T follicular helper cell (primary cell): ENCODE data around the gene GPR39.
"Not testable (repeated sequence)": the region's sequence is repeated elsewhere in the genome, so short reads cannot be mapped to it uniquely, and the experiment has no call there.

Experiments used
- DNase-seq: peaks from one replicate; pipeline ENCODE4 v3.0.0-alpha.2; 2020; ENCODE audit warnings: low read depth

Gene GPR39

DNA sequence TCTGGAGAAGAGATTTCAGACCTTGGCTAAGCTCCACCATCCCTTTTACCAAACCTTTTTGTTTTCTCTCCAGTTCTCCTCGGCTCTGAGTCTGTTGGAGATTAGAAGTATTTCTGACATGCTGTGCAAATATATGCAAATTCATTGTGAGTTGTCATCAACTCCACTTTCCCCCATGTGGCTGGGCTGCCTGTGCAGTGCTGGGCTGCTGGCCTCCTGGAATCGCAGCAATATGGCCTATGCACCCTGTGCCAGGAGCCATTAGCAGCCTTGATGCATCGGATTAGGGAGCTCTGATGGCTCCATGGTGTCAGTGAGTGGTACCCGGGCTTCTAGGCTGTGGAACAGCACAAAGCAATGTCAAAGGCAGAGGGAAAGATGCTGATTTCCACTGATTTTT lies 80.0 kb downstream of the GPR39 start:
- no peak for DNase-seq

DNA sequence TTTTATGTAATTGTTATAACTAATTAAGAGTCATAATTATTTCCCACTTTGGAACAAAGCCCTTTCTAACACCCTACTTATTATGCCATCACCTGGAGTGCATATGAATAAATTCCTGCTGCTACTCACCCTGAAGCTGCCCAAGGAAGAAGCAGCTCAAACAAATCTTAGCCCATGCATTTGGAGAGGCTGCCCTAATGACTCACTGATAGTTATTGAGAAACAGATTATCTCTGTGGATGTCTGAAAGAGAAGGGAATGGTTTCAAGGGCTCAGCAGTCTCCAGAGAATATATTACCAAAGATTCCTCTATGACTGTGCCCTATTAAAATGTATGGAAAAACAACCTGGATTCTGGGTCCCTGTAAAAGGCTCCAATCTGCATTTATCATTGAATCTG lies 81.0 kb downstream of the GPR39 start:
- no peak for DNase-seq

DNA sequence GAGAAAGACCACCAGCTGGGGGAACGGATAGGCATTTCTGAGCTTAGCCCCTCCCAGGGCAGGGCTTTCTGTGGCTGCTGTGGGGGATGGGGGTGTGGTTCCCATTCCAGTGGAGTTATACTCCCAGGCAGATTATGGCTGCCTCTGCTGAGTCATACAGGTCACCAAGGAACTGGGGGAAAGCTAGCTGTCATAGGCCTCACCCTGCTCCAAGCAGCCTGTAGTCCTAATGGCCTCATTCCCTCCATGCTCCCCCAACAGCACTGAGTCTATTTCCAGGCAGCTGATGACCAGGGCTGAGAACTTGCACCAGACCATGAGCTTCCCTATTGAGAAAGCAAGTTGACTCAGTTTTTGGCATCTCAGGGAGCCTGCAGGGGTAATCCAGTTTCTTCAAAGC lies 87.1 kb downstream of the GPR39 start:
- DNase-seq, result no peak

DNA sequence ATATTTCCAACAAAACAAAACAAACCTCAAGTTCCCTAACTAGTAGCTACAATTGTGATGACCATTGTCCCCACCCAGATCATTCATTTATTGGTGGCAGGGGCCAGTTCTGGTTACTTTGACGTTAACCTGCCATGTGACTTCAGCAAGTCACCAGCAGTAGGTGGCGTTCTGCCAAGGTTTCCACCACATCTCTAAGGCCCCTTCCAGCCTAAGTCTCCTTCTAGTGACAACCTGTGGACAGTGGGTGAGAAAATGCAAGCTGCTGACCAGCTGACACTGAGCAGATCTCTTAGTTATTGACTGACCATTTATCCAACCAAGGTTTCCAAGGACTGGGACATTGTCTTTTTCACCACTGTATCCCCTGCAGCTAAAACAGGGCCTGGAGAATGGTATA lies 98.4 kb downstream of the GPR39 start:
- DNase-seq, result no peak

GRCh38 chr2:132517386-132517785 lies 100.8 kb downstream of the GPR39 start:
- DNase-seq, result no peak

- DNase-seq, result no peak
Observed at GRCh38 chr2:132518302-132518701, 101.7 kb downstream of the GPR39 start.

- no peak for DNase-seq
Observed at GRCh38 chr2:132519566-132519965, 103.0 kb downstream of the GPR39 start.

GRCh38 chr2:132521341-132521740 lies 104.7 kb downstream of the GPR39 start:
- no peak for DNase-seq

- no peak for DNase-seq
Observed at GRCh38 chr2:132522901-132523300, 106.3 kb downstream of the GPR39 start.

DNA sequence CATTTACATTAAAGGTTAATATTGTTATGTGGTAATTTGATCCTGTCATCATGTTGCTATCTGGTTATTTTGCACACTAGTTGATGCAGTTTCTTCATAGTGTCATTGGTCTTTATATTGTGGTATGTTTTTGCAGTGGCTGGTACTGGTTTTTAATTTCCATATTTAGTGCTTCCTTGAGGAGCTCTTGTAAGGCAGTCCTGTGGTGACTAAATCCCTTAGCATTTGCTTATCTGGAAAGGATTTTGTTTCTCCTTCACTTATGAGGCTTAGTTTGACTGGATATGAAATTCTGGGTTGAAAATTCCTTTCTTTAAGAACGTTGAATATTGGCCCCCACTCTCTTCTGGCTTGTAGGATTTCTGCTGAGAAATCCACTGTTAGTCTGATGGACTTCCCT lies 120.5 kb downstream of the GPR39 start:
- not testable (repeated sequence) for DNase-seq

DNA sequence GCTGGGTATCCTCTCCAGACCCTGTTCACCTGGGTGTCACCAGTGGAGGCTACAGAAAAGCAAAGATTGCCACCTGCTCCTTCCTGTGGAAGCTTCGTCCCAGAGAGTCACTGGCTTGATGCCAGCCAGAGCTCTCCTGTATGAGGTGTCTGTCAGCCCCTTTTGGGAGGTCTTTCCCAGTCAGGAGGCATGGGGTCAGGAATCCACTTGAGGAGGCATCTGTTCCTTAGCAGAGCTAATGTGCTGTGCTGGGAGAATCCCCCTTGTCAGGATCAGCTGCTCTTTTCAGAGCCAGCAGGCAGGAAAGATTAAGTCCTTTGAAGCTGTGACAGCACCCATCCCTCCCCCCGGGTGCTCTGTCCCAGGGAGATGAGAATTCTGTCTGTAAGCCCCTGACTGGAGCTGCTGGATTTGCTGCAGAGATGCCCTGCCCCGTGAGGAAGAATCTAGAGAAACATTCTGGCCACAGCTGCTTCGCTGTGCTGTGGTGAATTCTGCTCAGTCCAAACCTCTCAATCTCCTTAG lies 121.8 kb downstream of the GPR39 start:
- DNase-seq, result no peak

DNA sequence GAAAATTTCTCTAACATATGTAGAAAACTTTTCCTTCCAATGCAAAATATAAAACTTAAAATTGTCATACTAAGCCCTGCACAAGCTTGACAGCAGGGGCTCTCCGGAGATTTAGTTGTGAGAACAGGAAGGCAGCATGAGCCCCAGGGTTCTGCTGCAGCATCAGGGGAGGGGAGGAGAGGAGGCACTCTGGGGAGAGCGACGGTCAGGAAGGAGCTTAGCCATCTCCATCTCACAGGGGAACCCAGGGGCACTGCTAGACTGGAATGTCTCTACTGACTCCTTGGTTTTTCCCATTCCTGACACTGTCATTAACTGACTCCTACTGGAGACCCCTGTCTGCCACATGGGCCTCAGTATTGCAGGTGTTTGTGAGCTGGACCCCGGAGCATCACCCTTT lies 123.6 kb downstream of the GPR39 start:
- DNase-seq, result no peak

- no peak for DNase-seq
Observed at GRCh38 chr2:132542953-132543569, 126.5 kb downstream of the GPR39 start.

GRCh38 chr2:132544006-132544630 lies 127.5 kb downstream of the GPR39 start:
- no peak for DNase-seq

GRCh38 chr2:132547090-132547687 lies 130.6 kb downstream of the GPR39 start:
- DNase-seq, result no peak

DNA sequence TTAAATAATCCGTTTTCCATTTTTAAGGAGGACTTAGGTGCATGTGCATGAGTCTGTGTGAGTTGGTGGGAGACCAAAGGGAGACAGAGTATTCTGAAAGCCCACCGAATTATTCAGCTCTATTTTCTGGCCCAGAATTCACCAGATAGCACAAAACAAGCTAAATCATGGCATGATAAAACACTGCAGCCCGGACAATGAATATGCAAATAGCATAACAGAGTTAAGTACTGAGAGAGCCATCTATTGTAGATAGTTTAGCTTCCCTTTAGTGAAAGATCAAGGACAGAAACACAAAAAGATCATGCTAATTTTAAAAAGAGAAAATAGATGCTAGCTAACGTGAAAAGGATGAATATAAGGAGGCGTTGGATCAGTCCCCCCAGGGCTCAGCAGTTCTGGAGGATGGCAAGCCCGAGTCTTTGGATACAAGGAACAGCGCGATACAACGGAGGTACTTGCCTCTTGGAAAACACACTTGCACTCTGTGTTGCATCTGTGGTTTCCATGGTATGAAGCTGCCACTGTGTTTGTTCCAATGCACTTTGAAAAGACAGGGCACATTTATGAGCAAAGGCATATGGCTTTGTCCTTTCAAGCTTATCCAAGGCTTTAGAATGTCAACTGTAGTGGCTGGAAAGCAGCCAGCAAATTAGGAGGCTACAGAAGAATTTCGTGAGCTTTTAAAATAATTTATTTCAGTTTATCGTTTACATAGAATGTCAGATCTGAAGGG lies 133.5 kb downstream of the GPR39 start:
- DNase-seq, result no peak

DNA sequence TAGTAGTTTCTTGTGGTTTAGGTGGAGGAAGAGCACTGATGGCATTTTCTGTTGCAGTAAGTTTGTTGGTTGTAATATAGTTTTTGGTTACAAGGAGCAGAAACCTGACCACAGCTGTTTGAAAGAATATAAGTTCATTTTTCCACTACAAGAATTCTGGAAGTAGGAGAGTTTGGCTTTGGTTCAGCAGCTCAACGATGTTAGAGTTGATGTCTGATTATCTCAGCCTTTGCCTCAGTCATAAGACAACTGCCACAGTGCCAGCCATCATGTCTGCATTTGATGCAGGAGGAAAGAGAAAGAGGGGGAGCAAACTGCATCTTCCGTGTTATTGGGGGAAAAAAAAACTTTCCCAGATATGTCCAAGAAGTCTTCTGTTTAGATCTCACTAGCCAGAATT lies 134.3 kb downstream of the GPR39 start:
- no peak for DNase-seq

DNA sequence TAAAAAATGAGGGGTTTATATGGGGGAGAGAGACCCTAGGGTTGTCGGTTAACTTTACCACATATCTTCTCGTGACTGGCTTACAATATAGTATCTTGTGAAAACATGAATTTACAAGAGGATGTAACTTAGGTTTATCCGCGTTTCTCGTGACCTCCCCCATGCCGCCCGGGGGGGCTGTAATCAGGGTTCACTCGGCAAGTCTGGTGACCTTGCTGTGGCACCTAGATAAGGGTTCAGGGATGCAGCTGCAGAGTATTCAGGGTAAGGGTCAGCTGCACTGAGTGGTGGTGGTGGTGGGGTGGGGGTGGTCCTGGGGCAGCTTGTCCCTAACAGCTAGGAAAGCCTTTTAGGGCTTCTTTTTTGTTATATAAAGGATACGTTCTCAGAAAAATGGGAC lies 141.1 kb downstream of the GPR39 start:
- DNase-seq, result no peak

DNA sequence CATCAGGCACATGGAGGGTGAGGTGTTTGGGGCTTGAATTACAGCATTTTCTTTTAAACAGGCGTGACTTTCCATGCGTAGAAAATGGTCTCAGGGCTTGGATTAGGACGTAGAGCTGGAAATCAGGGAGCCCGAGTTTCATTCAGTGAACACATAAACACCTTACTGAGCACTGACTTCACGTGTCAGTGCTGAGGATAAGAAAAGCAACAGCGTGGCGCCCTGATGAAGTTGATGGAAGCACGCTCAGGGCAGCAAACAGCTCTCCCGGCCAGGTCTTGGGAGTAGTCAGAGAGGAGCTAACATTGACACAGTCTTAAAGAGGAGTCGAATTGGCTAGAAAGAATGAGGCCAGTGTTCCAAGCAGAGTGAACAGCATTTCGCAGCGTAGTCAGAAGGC lies 142.7 kb downstream of the GPR39 start:
- no peak for DNase-seq

DNA sequence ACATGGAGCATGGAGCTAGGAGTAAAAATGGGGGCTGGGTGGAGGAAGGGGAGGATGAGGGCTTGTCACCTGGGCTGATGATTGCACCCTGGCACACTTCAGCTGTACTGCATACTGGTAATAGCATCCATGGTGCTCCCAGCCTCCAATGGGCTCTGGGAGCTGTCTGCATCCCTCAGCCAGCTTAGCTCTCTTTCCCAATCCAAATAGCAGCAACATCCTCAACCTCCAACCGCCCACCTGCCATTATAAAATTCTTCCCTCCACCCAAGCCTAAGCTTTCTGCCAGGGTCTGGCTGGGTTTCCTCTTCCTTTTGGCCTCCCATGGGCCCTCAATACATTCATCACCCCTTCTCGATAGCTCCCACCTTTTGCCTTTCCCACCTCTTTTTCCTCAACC lies 143.3 kb downstream of the GPR39 start:
- DNase-seq, result no peak

- no peak for DNase-seq
Observed at GRCh38 chr2:132560562-132560961, 144.0 kb downstream of the GPR39 start.

DNA sequence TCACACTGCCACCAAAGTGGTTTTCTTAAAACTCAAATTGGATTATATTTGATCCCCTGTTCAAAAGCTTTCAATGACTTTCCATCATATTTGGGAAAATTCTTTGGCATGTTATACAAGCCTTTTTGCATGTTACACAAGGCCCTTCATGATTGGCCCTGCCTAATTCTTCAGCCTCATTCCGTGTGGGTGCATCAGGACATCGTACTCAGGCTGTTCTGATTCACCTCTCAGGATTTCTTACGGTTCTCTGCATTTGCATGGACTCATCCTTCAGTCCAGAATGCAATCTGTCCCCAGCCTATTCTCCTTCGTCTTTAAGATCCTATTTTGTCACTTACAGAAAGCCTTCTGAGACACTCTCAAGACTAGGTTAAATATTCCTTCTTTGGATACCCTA lies 145.6 kb downstream of the GPR39 start:
- no peak for DNase-seq

DNA sequence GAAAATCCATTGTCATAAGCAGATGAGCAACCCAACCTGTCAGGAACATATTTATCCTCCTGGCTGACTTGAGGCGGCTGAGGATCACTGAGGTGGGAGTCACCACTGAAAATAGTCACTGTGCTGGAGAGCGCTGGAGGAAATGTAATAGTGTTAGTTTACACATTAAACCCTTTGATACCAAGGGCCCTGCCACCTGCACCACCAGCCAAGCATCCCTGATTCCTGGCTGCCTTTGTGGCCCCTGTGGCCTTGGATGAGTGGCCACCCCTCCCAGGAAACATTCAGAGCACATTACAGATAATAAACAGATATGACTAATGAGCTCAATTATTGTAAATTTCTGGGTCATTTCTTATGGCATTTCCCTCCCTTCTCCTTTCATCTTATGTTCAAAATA lies 147.5 kb downstream of the GPR39 start:
- no peak for DNase-seq
